ENCODE results near the gene SHANK2.

DNA sequence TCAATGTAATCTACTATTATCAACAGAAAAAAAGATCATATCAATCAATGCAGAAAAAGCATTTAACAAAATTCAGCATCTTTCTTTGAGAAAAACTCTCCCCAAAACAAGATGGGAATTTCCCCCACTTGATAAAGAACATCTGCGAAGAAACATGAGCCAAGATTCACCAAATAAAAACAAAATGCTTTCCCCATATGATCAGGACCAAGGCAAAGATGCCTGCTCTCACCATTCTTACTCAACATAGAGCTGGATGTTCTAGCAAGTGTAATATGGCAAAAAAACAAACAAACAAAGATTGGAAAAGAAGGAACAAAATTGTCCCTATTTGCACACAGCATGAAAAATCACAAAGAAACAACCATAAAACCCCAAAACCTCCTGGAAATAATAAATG lies 23.4 kb downstream of the SHANK2 start:
- TF ChIP-seq POLR2A (IDR thresholded peaks at IDR 0.05): no peak
- TF ChIP-seq, protein P1, sequence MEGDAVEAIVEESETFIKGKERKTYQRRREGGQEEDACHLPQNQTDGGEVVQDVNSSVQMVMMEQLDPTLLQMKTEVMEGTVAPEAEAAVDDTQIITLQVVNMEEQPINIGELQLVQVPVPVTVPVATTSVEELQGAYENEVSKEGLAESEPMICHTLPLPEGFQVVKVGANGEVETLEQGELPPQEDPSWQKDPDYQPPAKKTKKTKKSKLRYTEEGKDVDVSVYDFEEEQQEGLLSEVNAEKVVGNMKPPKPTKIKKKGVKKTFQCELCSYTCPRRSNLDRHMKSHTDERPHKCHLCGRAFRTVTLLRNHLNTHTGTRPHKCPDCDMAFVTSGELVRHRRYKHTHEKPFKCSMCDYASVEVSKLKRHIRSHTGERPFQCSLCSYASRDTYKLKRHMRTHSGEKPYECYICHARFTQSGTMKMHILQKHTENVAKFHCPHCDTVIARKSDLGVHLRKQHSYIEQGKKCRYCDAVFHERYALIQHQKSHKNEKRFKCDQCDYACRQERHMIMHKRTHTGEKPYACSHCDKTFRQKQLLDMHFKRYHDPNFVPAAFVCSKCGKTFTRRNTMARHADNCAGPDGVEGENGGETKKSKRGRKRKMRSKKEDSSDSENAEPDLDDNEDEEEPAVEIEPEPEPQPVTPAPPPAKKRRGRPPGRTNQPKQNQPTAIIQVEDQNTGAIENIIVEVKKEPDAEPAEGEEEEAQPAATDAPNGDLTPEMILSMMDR (IDR thresholded peaks at IDR 0.05): no peak

Data from sigmoid colon (tissue), 3 donors.